Activated CD4-positive, CD25-positive, alpha-beta regulatory T cell treated with anti-CD3 and anti-CD28 coated beads, Interleukin-2, amount 50 U/mL, for 24 hours (primary cell): Measurements from ENCODE around the gene CNOT4.
A peak's percentile ranks its signal among the peaks of the same experiment; 100 is the strongest.
"Not testable (repeated sequence)": the region's sequence is repeated elsewhere in the genome, so short reads cannot be mapped to it uniquely, and the experiment has no call there.

Experiments
- ATAC-seq, 2 donors: fragments of 150-1000 bp; cut with Tn5 transposase; one replicate each; pipeline ENCODE4 v1.10.0; 2021; ENCODE audit warnings: mild to moderate bottlenecking in 1 of 2, moderate library complexity in 1 of 2

Gene CNOT4

GRCh38 chr7:135512135-135512887 lies 2.4 kb upstream of the CNOT4 start:
- ATAC-seq, result peak; percentile 14 to 16

GRCh38 chr7:135510592-135511183 lies 786 bp upstream of the CNOT4 start:
- no peak for ATAC-seq

- ATAC-seq, result no peak
Observed at GRCh38 chr7:135509589-135509838, 388 bp downstream of the CNOT4 start.

GRCh38 chr7:135508883-135509588 lies 866 bp downstream of the CNOT4 start:
- no peak for ATAC-seq

GRCh38 chr7:135501402-135501801 lies 8.5 kb downstream of the CNOT4 start:
- no peak for ATAC-seq

- no peak for ATAC-seq
Observed at GRCh38 chr7:135499818-135500217, 10.1 kb downstream of the CNOT4 start.

- not testable (repeated sequence) for ATAC-seq
Observed at GRCh38 chr7:135497161-135497560, 12.7 kb downstream of the CNOT4 start.

- ATAC-seq, result no peak
Observed at GRCh38 chr7:135493362-135493761, 16.5 kb downstream of the CNOT4 start.

GRCh38 chr7:135492151-135492550 lies 17.8 kb downstream of the CNOT4 start:
- ATAC-seq, result peak; percentile 9 to 49

- ATAC-seq, result no peak
Observed at GRCh38 chr7:135490783-135491182, 19.1 kb downstream of the CNOT4 start.

GRCh38 chr7:135489791-135490190 lies 20.1 kb downstream of the CNOT4 start:
- no peak for ATAC-seq

GRCh38 chr7:135486261-135486920 lies 23.5 kb downstream of the CNOT4 start:
- no peak for ATAC-seq

GRCh38 chr7:135481598-135481979 lies 28.3 kb downstream of the CNOT4 start:
- ATAC-seq, result no peak

GRCh38 chr7:135480966-135481597 lies 28.8 kb downstream of the CNOT4 start:
- no peak for ATAC-seq

- no peak for ATAC-seq
Observed at GRCh38 chr7:135475521-135475920, 34.4 kb downstream of the CNOT4 start.

- not testable (repeated sequence) for ATAC-seq
Observed at GRCh38 chr7:135469705-135470104, 40.2 kb downstream of the CNOT4 start.

- peak; percentile 32 to 59 for ATAC-seq
Observed at GRCh38 chr7:135467207-135467711, 42.6 kb downstream of the CNOT4 start.

- peak in 1 of 2 donors; percentile 53 for ATAC-seq
Observed at GRCh38 chr7:135466442-135467206, 43.3 kb downstream of the CNOT4 start.

GRCh38 chr7:135463908-135464307 lies 46.0 kb downstream of the CNOT4 start:
- ATAC-seq, result no peak

- ATAC-seq, result no peak
Observed at GRCh38 chr7:135459951-135460567, 49.8 kb downstream of the CNOT4 start.

- ATAC-seq, result no peak
Observed at GRCh38 chr7:135459076-135459475, 50.8 kb downstream of the CNOT4 start.

GRCh38 chr7:135454060-135454459 lies 55.8 kb downstream of the CNOT4 start:
- ATAC-seq, result peak in 1 of 2 donors; percentile 48
